AG10803 (cell line): ENCODE measurements around the gene CSNK2A1.

Source experiments
- DNase-seq: peaks from one replicate; pipeline ENCODE4 v3.0.0; 2010; ENCODE audit warnings: low read depth
- H3K4me3 ChIP-seq: 2 replicates; pipeline ENCODE4 v1.5.1; 2011; ENCODE audit warnings: mild to moderate bottlenecking, low read length, control low read depth
- CTCF ChIP-seq: conservative IDR thresholded peaks from 2 replicates; pipeline ENCODE4 v1.5.1; 2011; ENCODE audit warnings: mild to moderate bottlenecking, low read length, control low read depth, inconsistent platforms

CSNK2A1 gene

GRCh38 chr20:433300-433975, 110.2 kb downstream of the CSNK2A1 start:
- no peak for DNase-seq
- H3K4me3 ChIP-seq: no peak overlapping the region

GRCh38 chr20:432677-433299, 110.8 kb downstream of the CSNK2A1 start:
- no peak overlapping the region for H3K4me3 ChIP-seq
- TF ChIP-seq CTCF: no peak
- DNase-seq: no peak

More at GRCh38 chr20:433300-433975, 110.2 kb downstream of the CSNK2A1 start:
- TF ChIP-seq CTCF: no peak

DNA sequence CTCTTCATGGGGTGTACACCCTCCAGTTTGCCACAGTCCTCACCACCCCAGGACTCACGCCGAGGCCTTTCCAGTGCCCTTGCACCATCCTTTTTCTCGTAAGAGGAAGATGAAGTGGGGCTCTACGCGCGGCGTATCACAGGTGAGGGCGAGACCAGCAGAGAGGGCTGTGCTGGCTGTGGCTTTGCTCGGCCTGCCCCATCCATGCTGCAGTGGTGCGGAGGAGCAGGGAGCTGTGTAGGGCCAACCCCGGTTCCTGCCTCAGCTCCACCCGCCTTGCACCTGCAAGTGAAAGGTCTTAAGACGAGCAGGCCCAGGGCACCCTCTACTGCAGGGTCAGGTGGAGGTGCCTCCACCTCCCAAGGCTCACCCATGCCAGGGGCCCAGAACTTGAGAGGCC, 111.4 kb downstream of the CSNK2A1 start:
- DNase-seq: no peak
- no peak for TF ChIP-seq CTCF
- no peak overlapping the region for H3K4me3 ChIP-seq

DNA sequence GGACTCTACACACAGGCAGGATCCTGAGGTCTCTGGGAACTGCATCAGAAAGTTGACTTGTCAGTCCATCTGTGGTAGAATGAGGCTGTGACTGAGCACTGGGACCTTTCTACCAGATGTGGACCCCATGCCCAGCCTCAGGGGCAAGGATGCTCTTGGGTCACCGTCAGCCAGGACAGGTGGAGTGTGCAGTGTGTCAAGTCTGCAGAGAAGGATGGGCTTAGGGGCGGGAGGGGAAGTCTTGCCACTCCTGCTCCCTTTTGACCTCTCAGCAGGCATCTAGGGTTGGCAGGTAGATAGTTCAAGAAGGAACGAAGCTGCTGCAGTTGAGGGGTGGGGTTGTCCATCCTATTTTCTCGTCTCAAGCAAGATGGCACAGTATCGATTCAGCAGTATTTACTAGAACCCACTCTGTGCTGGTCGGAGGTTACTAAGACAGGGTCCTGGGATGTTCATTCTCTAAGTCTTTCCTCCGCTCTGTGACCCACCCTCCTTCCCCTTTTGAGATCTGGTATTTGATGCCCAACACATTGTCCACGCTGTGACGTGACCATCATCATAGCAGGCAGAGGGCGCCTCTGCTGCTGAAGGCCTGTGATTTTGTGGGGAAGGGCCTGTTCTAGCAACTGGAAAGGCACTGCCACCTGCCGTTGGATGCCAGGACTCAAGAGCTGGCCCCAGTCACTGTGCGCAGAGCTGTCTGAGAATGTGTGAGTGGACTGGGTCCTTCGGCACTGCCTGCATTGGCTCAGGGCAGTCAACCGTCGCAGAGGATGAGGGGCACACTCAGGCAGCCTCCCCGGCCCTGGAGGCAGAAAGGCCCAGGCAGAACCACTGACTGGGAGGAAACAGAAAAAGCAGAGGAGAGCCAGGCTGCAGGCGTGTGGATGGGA, 112.3 kb downstream of the CSNK2A1 start:
- DNase-seq: peak; percentile 68
- no peak overlapping the region for H3K4me3 ChIP-seq
- peak; percentile 57 for TF ChIP-seq CTCF

DNA sequence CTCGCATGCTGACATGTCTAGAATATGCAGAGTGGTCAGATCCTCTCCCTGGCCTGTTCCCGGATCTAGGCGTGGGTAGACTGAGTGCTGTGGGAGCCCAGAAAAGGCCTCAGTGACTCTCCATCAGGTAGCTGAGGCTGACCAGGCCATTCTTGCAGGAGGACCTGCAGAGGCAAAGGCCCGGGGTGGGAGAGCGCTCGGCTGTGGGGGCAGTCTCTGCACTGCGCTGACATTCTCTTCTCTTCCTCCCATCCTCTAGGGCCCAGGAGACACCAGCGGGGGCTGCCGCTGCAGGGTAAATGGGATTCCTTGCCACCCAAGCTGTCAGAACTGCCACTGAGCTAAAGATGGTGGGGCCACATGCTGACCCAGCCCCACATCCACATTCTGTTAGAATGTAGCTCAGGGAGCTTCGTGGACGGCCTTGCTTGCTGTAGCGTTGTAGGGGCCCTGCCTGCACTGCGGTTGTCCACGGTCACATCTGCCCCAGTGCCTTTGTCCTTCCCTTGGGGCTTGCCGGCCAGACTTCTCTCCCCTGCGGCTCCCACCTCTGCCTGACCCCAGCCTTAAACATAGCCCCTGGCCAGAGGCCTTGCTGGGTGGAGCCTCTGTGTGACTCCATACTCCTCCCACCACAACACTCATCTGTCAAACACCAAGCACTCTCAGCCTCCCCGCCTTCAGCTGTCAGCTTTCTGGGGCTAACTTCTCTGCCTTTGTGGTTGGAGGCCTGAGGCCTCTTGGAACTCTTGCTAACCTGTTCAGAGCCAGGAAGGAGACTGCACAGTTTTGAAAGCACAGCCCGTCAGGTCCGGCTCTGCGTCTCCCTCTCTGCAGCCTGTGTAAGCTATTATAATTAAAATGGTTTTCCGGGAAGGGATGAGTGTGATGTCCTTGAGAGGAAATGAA, 113.2 kb downstream of the CSNK2A1 start:
- H3K4me3 ChIP-seq: no peak overlapping the region
- no peak for DNase-seq
- TF ChIP-seq CTCF: no peak

DNA sequence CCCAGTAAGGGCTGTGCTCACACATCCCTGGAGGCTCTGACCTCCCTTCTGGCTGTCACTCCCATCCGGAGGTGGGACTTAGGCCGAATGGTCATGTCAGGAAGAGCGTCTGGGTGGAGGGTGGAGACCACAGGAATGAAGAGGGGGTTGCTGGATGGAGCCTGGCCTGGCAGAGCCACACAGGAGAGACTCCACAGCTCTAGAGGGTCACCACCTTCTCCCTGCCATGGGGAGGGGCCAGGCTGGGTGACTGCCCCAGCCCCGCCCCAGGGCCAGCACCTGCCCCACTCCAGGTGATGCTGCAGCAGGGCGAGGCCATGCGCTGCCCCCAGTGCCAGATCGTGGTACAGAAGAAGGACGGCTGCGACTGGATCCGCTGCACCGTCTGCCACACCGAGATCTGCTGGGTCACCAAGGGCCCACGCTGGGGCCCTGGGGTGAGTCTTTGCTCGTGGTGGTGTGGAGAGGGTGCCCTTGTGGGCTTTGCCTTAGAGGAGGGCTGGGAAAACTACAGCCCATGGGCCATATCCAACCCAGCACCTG, 114.9 kb downstream of the CSNK2A1 start:
- H3K4me3 ChIP-seq: no peak overlapping the region
- no peak for DNase-seq
- TF ChIP-seq CTCF: no peak
